HL-60 (cell line): ENCODE results near the gene UST.

Experiments used
- GABPA ChIP-seq: IDR thresholded peaks from 2 replicates; pipeline ENCODE4 v1.6.1; 2012; ENCODE audit warnings: low read depth
- POLR2AphosphoS5 ChIP-seq: IDR thresholded peaks from 2 replicates; pipeline ENCODE4 v1.6.1; 2012; ENCODE audit warnings: low read depth
- REST ChIP-seq: IDR thresholded peaks from 2 replicates; pipeline ENCODE4 v1.6.1; 2012; ENCODE audit warnings: low read depth; ENCODE audit not compliant: insufficient replicate concordance
- TF ChIP-seq, protein P1 (sequence below): IDR thresholded peaks from one replicate; pipeline ENCODE4 v1.5.1; 2011; ENCODE audit warnings: low read length, control low read depth, inconsistent platforms; ENCODE audit not compliant: insufficient read depth

- TF ChIP-seq POLR2AphosphoS5 (no peak), GABPA (no peak), REST (no peak)
- TF ChIP-seq, protein P1, sequence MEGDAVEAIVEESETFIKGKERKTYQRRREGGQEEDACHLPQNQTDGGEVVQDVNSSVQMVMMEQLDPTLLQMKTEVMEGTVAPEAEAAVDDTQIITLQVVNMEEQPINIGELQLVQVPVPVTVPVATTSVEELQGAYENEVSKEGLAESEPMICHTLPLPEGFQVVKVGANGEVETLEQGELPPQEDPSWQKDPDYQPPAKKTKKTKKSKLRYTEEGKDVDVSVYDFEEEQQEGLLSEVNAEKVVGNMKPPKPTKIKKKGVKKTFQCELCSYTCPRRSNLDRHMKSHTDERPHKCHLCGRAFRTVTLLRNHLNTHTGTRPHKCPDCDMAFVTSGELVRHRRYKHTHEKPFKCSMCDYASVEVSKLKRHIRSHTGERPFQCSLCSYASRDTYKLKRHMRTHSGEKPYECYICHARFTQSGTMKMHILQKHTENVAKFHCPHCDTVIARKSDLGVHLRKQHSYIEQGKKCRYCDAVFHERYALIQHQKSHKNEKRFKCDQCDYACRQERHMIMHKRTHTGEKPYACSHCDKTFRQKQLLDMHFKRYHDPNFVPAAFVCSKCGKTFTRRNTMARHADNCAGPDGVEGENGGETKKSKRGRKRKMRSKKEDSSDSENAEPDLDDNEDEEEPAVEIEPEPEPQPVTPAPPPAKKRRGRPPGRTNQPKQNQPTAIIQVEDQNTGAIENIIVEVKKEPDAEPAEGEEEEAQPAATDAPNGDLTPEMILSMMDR, result no peak
Measured at GRCh38 chr6:149006671-149007070, 259.8 kb downstream of the UST start.
